ENCODE data around the gene EDEM1.
A peak's percentile ranks its signal among the peaks of the same experiment; 100 is the strongest.
"Not testable (repeated sequence)": the region's sequence is repeated elsewhere in the genome, so short reads cannot be mapped to it uniquely, and the experiment has no call there.

The EDEM1 gene

DNA sequence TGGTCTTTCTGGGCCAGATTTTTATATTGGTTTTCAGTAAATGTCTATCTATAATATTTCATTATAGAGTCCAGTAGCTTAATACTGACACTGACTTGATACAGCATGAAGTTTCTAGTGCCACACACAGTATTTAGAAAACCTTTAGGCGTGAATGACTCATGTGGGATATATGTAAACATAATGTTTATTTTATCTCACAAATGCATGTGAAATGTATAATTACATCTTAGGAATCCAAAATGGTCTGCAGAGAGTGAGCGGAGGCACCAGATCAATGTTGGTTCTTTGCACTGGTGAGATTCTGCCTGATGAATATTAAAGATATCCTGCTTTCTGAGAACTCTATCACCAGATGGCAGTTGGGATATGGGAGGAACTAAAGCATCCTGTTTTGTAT lies 8.5 kb upstream of the EDEM1 start:
- not testable (repeated sequence) for H3K27me3 ChIP-seq (ENCODE audit: low read depth, low read length); H3K27ac ChIP-seq (ENCODE audit: low read length); H3K4me3 ChIP-seq (ENCODE audit: low read depth in 1 of 2, low read length in 2 of 2); H3K4me1 ChIP-seq (ENCODE audit: control insufficient read depth in 1 of 2, insufficient read depth in 2 of 2, low read length in 2 of 2); H3K9me3 ChIP-seq (ENCODE audit: control insufficient read depth in 1 of 2, low read length in 2 of 2)
- H3K36me3 ChIP-seq (ENCODE audit: control insufficient read depth in 1 of 2, insufficient read depth in 2 of 2, low read length in 2 of 2): peaks cover 53 to 60% of the 10 kb centered on the region in 2 donors

DNA sequence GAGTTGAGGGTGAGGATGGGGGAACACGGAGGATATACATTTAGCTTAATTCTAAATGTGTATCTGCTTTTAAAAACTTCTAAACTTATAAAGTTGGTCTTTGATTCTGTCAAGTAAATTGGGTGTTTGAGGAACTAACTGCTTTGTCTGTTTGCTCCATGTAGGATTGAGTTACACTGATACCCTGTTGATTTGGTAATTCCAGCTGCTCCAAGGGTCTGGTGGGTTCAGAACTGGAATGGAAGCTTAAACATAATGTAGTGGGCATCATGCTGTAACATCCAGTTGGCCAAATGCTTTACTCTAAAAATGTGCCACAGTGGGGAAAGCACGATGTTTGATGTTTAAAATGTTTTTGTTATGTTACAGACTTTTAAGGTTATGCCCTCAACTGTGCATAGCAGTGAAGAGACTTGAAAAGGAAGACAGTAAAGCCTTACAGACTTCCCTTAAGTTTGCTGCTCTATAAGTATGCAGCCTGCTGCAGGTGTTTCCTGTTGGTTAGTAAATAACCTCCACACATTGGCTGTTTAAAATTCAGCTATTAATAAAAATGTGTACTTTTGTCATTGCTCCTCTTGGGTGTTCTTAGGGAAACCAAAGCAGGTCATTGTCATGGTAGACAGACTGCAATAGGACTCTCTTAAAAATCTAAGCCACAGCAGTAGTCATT lies 5.9 kb upstream of the EDEM1 start:
- H3K4me3 ChIP-seq (ENCODE audit: low read depth in 1 of 2, low read length in 2 of 2): no peak overlapping the region
- H3K9me3 ChIP-seq (ENCODE audit: control insufficient read depth in 1 of 2, low read length in 2 of 2): no peaks in the 10 kb centered on the region
- peaks cover 37 to 39% of the 10 kb centered on the region in 2 donors for H3K36me3 ChIP-seq (ENCODE audit: control insufficient read depth in 1 of 2, insufficient read depth in 2 of 2, low read length in 2 of 2)
- H3K27me3 ChIP-seq (ENCODE audit: low read depth, low read length): no peaks in the 10 kb centered on the region
- peaks cover 0 to 5% of the 10 kb centered on the region in 2 donors for H3K4me1 ChIP-seq (ENCODE audit: control insufficient read depth in 1 of 2, insufficient read depth in 2 of 2, low read length in 2 of 2)
- H3K27ac ChIP-seq (ENCODE audit: low read length): no peak overlapping the region

DNA sequence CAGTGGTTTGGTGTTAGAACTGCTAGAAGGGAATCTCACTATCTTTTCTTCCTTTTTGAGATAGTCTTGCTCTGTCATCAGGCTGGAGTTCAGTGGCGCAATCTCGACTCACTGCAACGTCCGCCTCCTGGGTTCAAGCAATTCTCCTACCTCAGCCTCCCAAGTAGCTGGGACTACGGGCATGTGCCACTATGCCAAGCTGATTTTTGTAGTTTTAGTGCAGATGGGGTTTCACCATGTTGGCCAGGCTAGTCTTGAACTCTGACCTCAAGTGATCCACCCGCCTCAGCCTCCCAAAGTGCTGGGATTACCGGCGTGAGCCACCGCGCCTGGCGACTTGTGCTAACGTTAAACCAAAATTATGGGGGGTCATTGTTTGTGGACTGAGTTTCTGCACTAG lies 3.8 kb upstream of the EDEM1 start:
- H3K36me3 ChIP-seq (ENCODE audit: control insufficient read depth in 1 of 2, insufficient read depth in 2 of 2, low read length in 2 of 2): peaks cover 24 to 28% of the 10 kb centered on the region in 2 donors
- not testable (repeated sequence) for H3K27me3 ChIP-seq (ENCODE audit: low read depth, low read length); H3K4me1 ChIP-seq (ENCODE audit: control insufficient read depth in 1 of 2, insufficient read depth in 2 of 2, low read length in 2 of 2); H3K4me3 ChIP-seq (ENCODE audit: low read depth in 1 of 2, low read length in 2 of 2); H3K27ac ChIP-seq (ENCODE audit: low read length); H3K9me3 ChIP-seq (ENCODE audit: control insufficient read depth in 1 of 2, low read length in 2 of 2)

DNA sequence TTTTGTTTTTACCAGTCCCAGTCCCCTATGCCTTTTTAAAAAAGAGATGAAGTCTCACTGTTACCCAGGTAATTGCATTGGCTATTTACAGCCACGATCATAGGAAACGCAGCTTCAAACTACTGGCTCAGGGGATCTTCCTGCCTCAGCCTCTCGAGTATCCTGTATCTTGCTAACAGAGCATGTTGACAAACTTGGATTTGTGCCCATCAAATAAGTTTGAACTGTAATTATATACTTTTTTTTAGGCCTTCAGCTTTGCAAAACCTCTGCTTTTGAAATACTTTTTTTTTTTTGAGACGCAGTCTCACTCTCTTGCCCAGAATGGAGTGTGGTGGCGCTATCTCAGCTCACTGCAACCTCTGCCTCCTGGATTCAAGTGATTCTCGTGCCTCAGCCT lies 3.0 kb upstream of the EDEM1 start:
- Histone ChIP-seq H3K9me3 (ENCODE audit: control insufficient read depth in 1 of 2, low read length in 2 of 2) (no peaks in the 10 kb centered on the region), H3K27ac (ENCODE audit: low read length) (no peak overlapping the region), H3K4me3 (ENCODE audit: low read depth in 1 of 2, low read length in 2 of 2) (no peak overlapping the region), H3K27me3 (ENCODE audit: low read depth, low read length) (no peaks in the 10 kb centered on the region), H3K36me3 (ENCODE audit: control insufficient read depth in 1 of 2, insufficient read depth in 2 of 2, low read length in 2 of 2) (peaks cover 19 to 23% of the 10 kb centered on the region in 2 donors), H3K4me1 (ENCODE audit: control insufficient read depth in 1 of 2, insufficient read depth in 2 of 2, low read length in 2 of 2) (peaks cover 4 to 6% of the 10 kb centered on the region in 2 donors)

DNA sequence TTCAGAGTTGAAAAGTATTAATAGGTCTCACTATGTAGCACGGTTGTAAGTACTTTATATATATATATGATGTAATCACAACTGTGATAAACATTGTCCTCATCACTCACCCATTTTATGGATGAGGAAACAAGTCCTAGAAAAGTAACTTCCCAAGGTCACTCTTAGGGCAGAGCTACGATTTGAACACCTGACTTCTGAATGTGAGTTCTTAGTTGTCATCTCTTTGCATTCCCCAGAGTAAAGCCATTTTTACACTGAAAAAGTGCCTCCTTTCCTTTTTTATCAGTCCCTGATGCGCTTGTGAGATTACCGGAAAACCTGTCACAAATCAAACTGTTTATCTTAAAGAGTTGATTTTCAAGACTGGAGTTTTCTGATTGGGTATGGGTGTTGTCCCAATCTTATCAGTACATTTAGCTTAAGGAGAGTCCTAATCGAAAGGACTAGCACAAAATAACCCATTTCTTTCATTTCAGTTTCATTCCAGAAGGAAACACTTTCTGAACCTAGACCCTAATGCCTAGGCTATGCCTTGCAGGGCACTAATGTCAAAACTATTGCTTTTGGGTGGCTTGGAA lies 2.3 kb upstream of the EDEM1 start:
- peaks cover 4 to 10% of the 10 kb centered on the region in 2 donors for H3K4me1 ChIP-seq (ENCODE audit: control insufficient read depth in 1 of 2, insufficient read depth in 2 of 2, low read length in 2 of 2)
- H3K36me3 ChIP-seq (ENCODE audit: control insufficient read depth in 1 of 2, insufficient read depth in 2 of 2, low read length in 2 of 2): peaks cover 14 to 17% of the 10 kb centered on the region in 2 donors
- no peak overlapping the region for H3K27ac ChIP-seq (ENCODE audit: low read length)
- H3K4me3 ChIP-seq (ENCODE audit: low read depth in 1 of 2, low read length in 2 of 2): no peak overlapping the region
- no peaks in the 10 kb centered on the region for H3K9me3 ChIP-seq (ENCODE audit: control insufficient read depth in 1 of 2, low read length in 2 of 2)
- H3K27me3 ChIP-seq (ENCODE audit: low read depth, low read length): no peaks in the 10 kb centered on the region

DNA sequence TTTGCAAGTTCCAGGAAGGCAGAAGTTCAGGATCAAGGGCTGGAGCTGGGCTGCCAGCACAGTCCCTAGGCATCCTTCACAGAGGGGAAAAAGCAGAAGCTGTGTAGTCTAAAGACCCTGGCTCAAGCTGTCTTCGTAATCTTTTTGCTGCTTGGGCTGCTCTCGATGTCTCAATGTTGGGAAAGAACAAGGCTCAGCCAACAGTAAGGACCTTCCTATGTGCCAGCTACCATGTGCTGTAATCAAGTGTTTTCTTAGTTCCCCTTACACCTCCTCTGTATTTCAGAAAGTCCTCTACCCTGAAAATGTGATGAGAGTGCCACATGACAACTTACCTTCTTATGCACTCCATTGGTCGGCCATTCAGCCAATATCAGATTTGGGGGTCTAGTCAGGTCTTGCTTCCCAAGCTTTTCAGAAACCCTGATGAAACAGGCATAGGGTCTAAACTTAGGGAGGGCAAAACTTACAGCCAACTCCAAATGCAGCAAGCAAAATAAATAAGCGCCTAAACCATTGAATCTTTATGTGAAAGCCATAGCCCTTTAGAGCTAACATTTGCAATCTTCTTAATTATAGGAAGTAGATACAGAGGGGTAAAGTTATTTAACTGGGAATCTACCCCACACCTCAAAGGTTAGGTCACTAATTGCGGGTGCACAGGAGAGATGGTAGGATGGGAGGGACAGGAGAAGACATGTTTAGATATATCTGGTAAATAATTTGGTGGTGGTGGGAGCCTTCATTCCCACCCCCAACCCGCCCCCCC lies 1.2 kb upstream of the EDEM1 start:
- H3K36me3 ChIP-seq (ENCODE audit: control insufficient read depth in 1 of 2, insufficient read depth in 2 of 2, low read length in 2 of 2): peaks cover 10 to 12% of the 10 kb centered on the region in 2 donors
- H3K4me3 ChIP-seq (ENCODE audit: low read depth in 1 of 2, low read length in 2 of 2): peak overlapping the region; percentile 94 to 95
- no peaks in the 10 kb centered on the region for H3K27me3 ChIP-seq (ENCODE audit: low read depth, low read length)
- peak overlapping the region; percentile 90 for H3K27ac ChIP-seq (ENCODE audit: low read length)
- H3K4me1 ChIP-seq (ENCODE audit: control insufficient read depth in 1 of 2, insufficient read depth in 2 of 2, low read length in 2 of 2): peaks cover 4 to 15% of the 10 kb centered on the region in 2 donors
- H3K9me3 ChIP-seq (ENCODE audit: control insufficient read depth in 1 of 2, low read length in 2 of 2): no peaks in the 10 kb centered on the region

DNA sequence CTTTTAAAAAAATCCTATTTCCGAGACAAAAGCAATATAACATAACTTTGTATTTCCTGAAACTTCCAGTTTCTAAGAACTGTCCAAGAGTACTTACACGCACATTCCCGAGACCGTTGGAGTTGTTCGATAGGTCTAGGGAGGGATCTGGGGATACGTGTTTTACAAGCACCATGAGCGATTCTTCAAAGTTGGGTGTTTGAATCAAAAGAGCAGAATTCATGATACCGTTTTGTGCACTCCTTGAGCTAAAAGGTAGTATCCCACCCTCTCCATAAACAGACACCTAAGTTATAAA lies 700 bp upstream of the EDEM1 start:
- Histone ChIP-seq H3K4me1 (ENCODE audit: control insufficient read depth in 1 of 2, insufficient read depth in 2 of 2, low read length in 2 of 2) (peaks cover 4 to 15% of the 10 kb centered on the region in 2 donors), H3K27ac (ENCODE audit: low read length) (peak overlapping the region; percentile 90), H3K4me3 (ENCODE audit: low read depth in 1 of 2, low read length in 2 of 2) (peak overlapping the region; percentile 94 to 95), H3K27me3 (ENCODE audit: low read depth, low read length) (no peaks in the 10 kb centered on the region), H3K9me3 (ENCODE audit: control insufficient read depth in 1 of 2, low read length in 2 of 2) (no peaks in the 10 kb centered on the region), H3K36me3 (ENCODE audit: control insufficient read depth in 1 of 2, insufficient read depth in 2 of 2, low read length in 2 of 2) (peaks cover 4 to 7% of the 10 kb centered on the region in 2 donors)

DNA sequence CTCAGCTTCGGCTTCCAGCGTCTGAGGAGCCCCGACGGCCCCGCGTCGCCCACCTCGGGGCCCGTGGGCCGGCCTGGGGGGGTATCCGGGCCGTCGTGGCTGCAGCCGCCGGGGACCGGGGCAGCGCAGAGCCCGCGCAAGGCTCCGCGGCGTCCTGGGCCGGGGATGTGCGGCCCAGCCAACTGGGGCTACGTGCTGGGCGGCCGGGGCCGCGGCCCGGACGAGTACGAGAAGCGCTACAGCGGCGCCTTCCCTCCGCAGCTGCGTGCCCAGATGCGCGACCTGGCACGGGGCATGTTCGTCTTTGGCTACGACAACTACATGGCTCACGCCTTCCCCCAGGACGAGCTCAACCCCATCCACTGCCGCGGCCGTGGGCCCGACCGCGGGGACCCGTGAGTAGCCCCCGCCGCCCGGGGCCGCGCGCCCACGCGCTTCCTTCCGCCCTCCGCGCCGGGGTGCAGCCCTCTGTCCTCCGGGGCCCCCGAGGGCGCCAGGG lies 462 bp downstream of the EDEM1 start:
- peak overlapping the region; percentile 90 for H3K27ac ChIP-seq (ENCODE audit: low read length)
- H3K4me1 ChIP-seq (ENCODE audit: control insufficient read depth in 1 of 2, insufficient read depth in 2 of 2, low read length in 2 of 2): peaks cover 4 to 24% of the 10 kb centered on the region in 2 donors
- H3K27me3 ChIP-seq (ENCODE audit: low read depth, low read length): no peaks in the 10 kb centered on the region
- H3K4me3 ChIP-seq (ENCODE audit: low read depth in 1 of 2, low read length in 2 of 2): peak overlapping the region; percentile 86 to 94
- no peaks in the 10 kb centered on the region for H3K9me3 ChIP-seq (ENCODE audit: control insufficient read depth in 1 of 2, low read length in 2 of 2)
- H3K36me3 ChIP-seq (ENCODE audit: control insufficient read depth in 1 of 2, insufficient read depth in 2 of 2, low read length in 2 of 2): no peaks in the 10 kb centered on the region

DNA sequence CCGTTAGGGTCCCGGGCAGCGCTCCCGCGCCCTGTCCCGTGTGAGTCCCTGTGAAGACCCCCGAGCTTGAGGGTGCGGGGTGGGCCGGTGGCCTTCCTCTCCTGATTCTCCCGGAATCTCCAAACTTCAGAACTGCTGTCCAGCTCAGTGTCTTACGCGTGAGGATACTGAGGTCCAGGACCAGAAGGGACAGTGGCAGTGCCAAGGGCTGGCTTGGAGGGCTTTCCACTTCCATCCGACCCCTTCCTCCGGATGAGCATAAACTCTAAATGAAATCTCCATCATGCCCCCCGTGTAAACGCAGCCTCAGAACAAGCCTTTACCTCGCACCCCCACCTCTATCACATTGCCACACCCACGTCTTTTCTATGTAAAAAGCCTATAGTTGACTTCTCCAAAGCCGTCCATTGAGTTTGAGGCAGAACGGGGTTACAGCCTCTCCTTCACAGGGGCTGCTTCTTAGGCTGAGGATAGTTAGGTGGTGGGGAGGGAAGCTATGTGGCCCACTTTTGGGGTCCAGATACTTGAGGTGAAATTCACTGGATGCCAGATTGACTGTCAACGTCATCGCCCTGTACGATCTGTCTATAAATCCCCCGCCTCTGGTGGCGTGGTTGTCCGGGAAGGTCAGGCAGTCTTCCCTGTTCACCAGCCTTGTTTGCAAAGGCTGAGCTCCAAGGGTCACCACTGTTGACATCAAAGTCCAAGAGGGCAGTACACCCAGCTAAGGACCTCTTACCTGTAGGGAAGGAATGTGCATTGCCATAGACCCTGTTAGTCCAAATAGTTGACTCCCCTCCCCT lies 1.1 kb downstream of the EDEM1 start:
- Histone ChIP-seq H3K4me1 (ENCODE audit: control insufficient read depth in 1 of 2, insufficient read depth in 2 of 2, low read length in 2 of 2) (peaks cover 4 to 27% of the 10 kb centered on the region in 2 donors), H3K9me3 (ENCODE audit: control insufficient read depth in 1 of 2, low read length in 2 of 2) (no peaks in the 10 kb centered on the region), H3K27ac (ENCODE audit: low read length) (peak overlapping the region; percentile 90), H3K27me3 (ENCODE audit: low read depth, low read length) (no peaks in the 10 kb centered on the region), H3K4me3 (ENCODE audit: low read depth in 1 of 2, low read length in 2 of 2) (peak overlapping the region; percentile 86 to 94), H3K36me3 (ENCODE audit: control insufficient read depth in 1 of 2, insufficient read depth in 2 of 2, low read length in 2 of 2) (no peaks in the 10 kb centered on the region)

DNA sequence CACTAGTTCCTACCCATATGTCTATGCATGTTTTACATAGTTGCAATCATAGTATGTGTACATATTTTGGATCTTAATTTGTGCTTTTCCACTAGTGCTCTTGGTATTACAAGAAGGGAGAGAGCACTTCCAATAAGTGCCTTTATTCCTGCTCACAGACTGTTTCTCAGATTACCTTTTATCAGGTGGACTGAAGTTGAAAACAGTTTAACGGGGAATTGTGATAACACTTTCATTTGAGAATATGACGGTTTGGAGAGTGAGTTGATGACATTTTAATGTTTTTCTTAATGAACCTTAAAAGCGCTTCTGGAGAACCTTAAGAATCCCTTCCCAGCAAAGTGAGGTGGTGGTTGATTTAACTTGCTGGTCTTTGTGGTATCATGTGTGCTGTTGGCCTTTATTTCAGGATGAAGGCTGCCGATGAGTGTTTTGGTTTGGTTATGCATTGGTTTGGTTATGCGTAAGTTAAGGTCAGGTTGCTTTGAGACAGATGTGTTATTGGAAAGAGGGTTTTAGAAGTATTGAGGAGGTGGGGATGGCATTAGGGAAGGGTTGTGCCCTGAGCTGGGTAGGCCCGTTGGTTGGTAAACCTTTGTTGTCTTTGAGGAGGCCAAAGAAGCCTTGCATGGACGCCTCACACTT lies 2.8 kb downstream of the EDEM1 start:
- Histone ChIP-seq H3K9me3 (ENCODE audit: control insufficient read depth in 1 of 2, low read length in 2 of 2) (no peaks in the 10 kb centered on the region), H3K27me3 (ENCODE audit: low read depth, low read length) (no peaks in the 10 kb centered on the region), H3K4me3 (ENCODE audit: low read depth in 1 of 2, low read length in 2 of 2) (peak overlapping the region in 1 of 2 donors; percentile 22), H3K27ac (ENCODE audit: low read length) (no peak overlapping the region), H3K4me1 (ENCODE audit: control insufficient read depth in 1 of 2, insufficient read depth in 2 of 2, low read length in 2 of 2) (peaks cover 11 to 39% of the 10 kb centered on the region in 2 donors), H3K36me3 (ENCODE audit: control insufficient read depth in 1 of 2, insufficient read depth in 2 of 2, low read length in 2 of 2) (no peaks in the 10 kb centered on the region)
